Ovary (tissue), 9 donors: ENCODE measurements around the gene MARCHF2. TPM values are rescaled to one million over a fixed set of nuclear protein-coding genes. Genes with fewer than 3 reads are reported as not detected.

ENCODE experiments used
- DNase-seq, 5 donors: peaks; one replicate each; pipeline ENCODE4 v3.0.0-alpha.2; 2019 to 2020
- H3K27ac ChIP-seq, 2 donors: fragments of 200-600 bp; one replicate each; pipeline versions ENCODE4 v1.5.1 to v1.8.0; 2019 to 2022
- H3K27me3 ChIP-seq: fragments of 200-600 bp; one replicate; pipeline ENCODE4 v1.8.0; 2022
- H3K36me3 ChIP-seq: fragments of 200-600 bp; sonication (generic); one replicate; pipeline ENCODE4 v1.5.1; 2019
- H3K4me1 ChIP-seq: one replicate; pipeline ENCODE4 v1.8.1; 2013; ENCODE audit warnings: mild to moderate bottlenecking, moderate library complexity; ENCODE audit not compliant: insufficient read depth
- H3K4me3 ChIP-seq: fragments of 200-600 bp; sonication (generic); one replicate; pipeline ENCODE4 v1.5.1; 2017
- H3K9me3 ChIP-seq, 2 donors: fragments of 200-600 bp in 1 of 2; sonication (generic) in 1 of 2; one replicate each; pipeline versions ENCODE4 v1.5.1 to v1.8.1; 2013 to 2019; ENCODE audit warnings: mild to moderate bottlenecking in 1 of 2, moderate library complexity in 1 of 2
- EP300 ChIP-seq: sonication (generic); formaldehyde crosslinking; IDR thresholded peaks from one replicate; pipeline ENCODE4 v1.6.1; 2017; ENCODE audit warnings: antibody characterized with exemption
- POLR2A ChIP-seq: fragments of 450-650 bp; IDR thresholded peaks from one replicate; pipeline ENCODE4 v1.6.1; 2017; ENCODE audit warnings: antibody characterized with exemption, mild to moderate bottlenecking, moderate library complexity
- WGBS, 3 donors: extraction: QIAGEN DNeasy Blood & Tissue Kit in 1 of 3; methylation state at CpG; one replicate each; pipeline versions ENCODE4 v1.1.5 to v1.1.7; 2013 to 2017; 5-methylcytosine and 5-hydroxymethylcytosine counted together
- intact Hi-C, 4 donors: fragments of 100-400 bp; cut with DNase I; formaldehyde crosslinking; loops; one replicate each; pipeline versions ENCODE4 v1.11.0 to v1.15.1; 2022 to 2023
- polyA plus RNA-seq, 2 donors: library from polyadenylated mRNA; stranded (reverse); fragments of 200-250 nt in 1 of 2; fragments of 350-450 nt in 1 of 2; fragmentation: Illumina TruSeq in 1 of 2; extraction: RNeasy Lipid Tissue Mini Kit (QIAGEN cat#74804) in 1 of 2; gene quantifications; one replicate each; pipeline ENCODE4 v1.2.3, GENCODE V29; 2013 to 2014
- total RNA-seq, 7 donors: library from RNA; depleted of rRNA in 2 of 7; stranded (reverse); fragments of >200 nt in 2 of 7; fragmentation: NEBNext Ultra II Directional in 3 of 7; extraction: Animal tissue kit (Norgen Biotek cat#: 25700) in 3 of 7; gene quantifications; one replicate each; pipeline versions ENCODE4 v1.1.0 to v1.2.4, GENCODE V29; 2016 to 2023
- TF ChIP-seq, protein P1 (sequence below), 3 donors: fragments of 450-650 bp in 2 of 3; fragments of 200-600 bp in 1 of 3; IDR thresholded peaks; one replicate each; pipeline versions ENCODE4 v1.5.1 to v1.8.0; 2016 to 2022; ENCODE audit warnings: antibody characterized with exemption in 3 of 3, mild to moderate bottlenecking in 1 of 3
- donor health status: DM: no; HTN: no; CAD: no; lungs with moderate emphysema.
- donor health status: DM: no; HTN: no; CAD: no.
- donor health status: Bipolar disorder and iron deficiency.
- donor health status: DM: yes; HTN: yes; CAD: no.
- donor health status: DM: no; HTN: no; CAD: no.
- donor health status: DM: yes; HTN: yes; CAD: no.

The MARCHF2 gene
- total and polyA plus RNA-seq, 9 donors = 13.8 to 62.7 (median 24.7) TPM

DNA sequence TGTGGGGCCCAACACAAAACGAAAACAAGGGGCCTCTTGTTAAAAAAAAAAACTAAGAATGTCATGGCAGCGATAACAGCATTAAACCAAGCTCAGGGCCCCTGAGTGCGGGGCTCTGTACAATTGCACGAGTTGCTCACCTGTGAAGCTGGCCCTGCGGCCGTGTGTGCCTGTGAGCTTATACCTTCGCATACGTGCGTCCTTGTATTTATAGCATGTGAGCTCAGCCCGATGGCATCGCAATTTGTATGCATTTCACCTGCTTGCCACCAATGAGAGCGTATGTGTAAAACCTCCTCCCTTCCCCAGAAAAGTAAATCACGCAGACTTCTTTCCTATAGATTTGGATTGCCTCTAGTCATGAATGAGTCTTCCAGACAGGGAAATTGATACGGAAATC, 48.8 kb downstream of the MARCHF2 start:
- no peaks in the 10 kb centered on the region for H3K36me3 ChIP-seq
- H3K4me1 ChIP-seq = peaks cover 15% of the 10 kb centered on the region
- TF ChIP-seq, protein P1, sequence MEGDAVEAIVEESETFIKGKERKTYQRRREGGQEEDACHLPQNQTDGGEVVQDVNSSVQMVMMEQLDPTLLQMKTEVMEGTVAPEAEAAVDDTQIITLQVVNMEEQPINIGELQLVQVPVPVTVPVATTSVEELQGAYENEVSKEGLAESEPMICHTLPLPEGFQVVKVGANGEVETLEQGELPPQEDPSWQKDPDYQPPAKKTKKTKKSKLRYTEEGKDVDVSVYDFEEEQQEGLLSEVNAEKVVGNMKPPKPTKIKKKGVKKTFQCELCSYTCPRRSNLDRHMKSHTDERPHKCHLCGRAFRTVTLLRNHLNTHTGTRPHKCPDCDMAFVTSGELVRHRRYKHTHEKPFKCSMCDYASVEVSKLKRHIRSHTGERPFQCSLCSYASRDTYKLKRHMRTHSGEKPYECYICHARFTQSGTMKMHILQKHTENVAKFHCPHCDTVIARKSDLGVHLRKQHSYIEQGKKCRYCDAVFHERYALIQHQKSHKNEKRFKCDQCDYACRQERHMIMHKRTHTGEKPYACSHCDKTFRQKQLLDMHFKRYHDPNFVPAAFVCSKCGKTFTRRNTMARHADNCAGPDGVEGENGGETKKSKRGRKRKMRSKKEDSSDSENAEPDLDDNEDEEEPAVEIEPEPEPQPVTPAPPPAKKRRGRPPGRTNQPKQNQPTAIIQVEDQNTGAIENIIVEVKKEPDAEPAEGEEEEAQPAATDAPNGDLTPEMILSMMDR (IDR thresholded peaks at IDR 0.05) = no peak
- TF ChIP-seq POLR2A = no peak
- no peak for TF ChIP-seq EP300
- no peak overlapping the region for H3K4me3 ChIP-seq
- DNase-seq = no peak
- H3K27me3 ChIP-seq = no peaks in the 10 kb centered on the region
- H3K27ac ChIP-seq = no peak overlapping the region
- no peaks in the 10 kb centered on the region for H3K9me3 ChIP-seq
- intact Hi-C loops = no loop called here
- WGBS, 3 donors = 87 to 90% (median 90%) methylated on average over 14 of the region's 14 CpGs

DNA sequence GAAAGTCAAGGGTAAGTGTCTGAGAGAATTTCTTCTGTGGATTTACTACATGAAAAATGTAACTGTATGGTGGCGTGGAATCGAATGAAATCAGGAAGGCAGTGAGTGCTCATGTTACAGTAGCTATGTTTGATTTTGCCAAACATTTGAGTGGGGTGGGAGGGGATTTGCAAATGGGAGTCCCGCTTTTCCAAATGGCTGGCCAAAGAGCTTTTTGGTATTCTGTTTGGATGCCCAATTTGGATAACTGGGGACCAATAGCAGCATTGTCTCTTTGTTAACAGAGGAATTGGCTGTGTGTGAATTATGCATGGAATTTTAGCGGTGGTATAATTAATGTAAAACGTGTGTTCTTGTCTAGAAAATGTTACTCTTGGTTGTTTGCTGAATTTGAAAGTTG, 49.5 kb downstream of the MARCHF2 start:
- Histone ChIP-seq H3K9me3 (no peaks in the 10 kb centered on the region), H3K4me1 (peaks cover 15% of the 10 kb centered on the region), H3K36me3 (no peaks in the 10 kb centered on the region), H3K4me3 (no peak overlapping the region), H3K27ac (no peak overlapping the region), H3K27me3 (no peaks in the 10 kb centered on the region)
- DNase-seq = no peak
- 57 to 74% (median 67%) methylated on average over 5 of the region's 5 CpGs for WGBS, 3 donors
- intact Hi-C loops = no loop called here
- TF ChIP-seq, protein P1 (IDR thresholded peaks at IDR 0.05) = no peak
- TF ChIP-seq POLR2A = no peak
- no peak for TF ChIP-seq EP300

DNA sequence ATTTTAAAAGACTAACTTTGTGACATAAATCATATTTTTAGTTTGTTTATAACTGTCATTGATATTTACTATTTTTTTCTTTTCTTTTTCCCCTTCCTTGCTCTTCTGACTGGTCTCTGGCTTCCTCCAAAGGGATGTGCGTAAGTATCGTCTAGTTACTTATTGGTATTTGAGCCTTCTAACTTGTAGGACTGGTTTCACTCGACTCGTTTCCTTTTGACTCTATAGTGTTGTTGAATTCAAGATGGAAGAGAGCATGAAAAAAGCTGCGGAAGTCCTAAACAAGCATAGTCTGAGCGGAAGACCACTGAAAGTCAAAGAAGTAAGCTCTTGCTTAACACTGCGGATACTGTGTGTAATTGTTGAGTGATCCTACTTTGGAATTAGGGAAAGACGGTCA, 50.3 kb downstream of the MARCHF2 start:
- Histone ChIP-seq H3K27ac (no peak overlapping the region), H3K27me3 (no peaks in the 10 kb centered on the region), H3K4me1 (peaks cover 14% of the 10 kb centered on the region), H3K36me3 (no peaks in the 10 kb centered on the region), H3K4me3 (no peak overlapping the region), H3K9me3 (no peaks in the 10 kb centered on the region)
- intact Hi-C loops = no loop called here
- WGBS, 3 donors = 92 to 98% (median 94%) methylated on average over 8 of the region's 8 CpGs
- no peak for DNase-seq
- TF ChIP-seq, protein P1 (IDR thresholded peaks at IDR 0.05) = no peak
- no peak for TF ChIP-seq POLR2A
- TF ChIP-seq EP300 = no peak

DNA sequence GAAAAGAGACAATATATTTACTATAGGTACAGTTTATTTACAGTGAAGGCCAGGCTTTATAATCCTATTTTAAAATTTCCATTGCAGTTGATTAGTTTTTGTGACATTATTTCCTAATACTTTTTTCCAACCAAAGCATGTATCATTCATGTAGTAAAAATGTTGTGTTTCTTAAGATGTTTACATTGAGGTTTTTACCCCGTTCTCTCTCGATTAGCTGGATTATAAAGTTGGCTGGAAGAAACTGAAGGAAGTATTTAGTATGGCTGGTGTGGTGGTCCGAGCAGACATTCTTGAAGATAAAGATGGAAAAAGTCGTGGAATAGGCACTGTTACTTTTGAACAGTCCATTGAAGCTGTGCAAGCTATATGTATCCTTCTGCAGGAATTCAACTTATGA, 52.9 kb downstream of the MARCHF2 start:
- Histone ChIP-seq H3K36me3 (no peaks in the 10 kb centered on the region), H3K9me3 (no peaks in the 10 kb centered on the region), H3K4me3 (no peak overlapping the region), H3K27me3 (no peaks in the 10 kb centered on the region), H3K27ac (no peak overlapping the region), H3K4me1 (peaks cover 5% of the 10 kb centered on the region)
- TF ChIP-seq EP300 (no peak), POLR2A (no peak)
- TF ChIP-seq, protein P1 (IDR thresholded peaks at IDR 0.05) = no peak
- 85 to 87% (median 85%) methylated on average over 4 of the region's 4 CpGs for WGBS, 3 donors
- intact Hi-C loops = no loop called here
- DNase-seq = no peak

DNA sequence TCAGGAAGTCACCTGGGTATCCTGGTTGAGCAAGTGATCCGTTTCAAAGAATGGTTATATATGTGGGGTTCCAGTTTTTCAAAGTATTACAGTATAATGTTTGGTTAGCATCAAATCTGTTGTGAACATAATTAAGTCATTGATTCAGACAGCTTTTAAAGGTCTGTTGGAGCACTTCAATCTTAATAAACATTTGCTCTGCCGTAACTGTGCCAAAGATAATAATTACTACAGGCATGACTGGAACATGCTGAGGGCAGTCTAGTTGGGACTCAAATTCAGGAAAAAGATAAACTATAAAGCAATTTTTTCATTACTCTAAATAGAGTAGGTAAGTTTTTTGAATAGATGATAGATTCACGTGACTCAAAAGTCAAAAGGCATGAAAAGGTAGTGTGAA, 55.0 kb downstream of the MARCHF2 start:
- no peaks in the 10 kb centered on the region for H3K27me3 ChIP-seq
- H3K36me3 ChIP-seq = no peaks in the 10 kb centered on the region
- H3K27ac ChIP-seq = no peak overlapping the region
- TF ChIP-seq EP300 = no peak
- TF ChIP-seq, protein P1 (IDR thresholded peaks at IDR 0.05) = no peak
- TF ChIP-seq POLR2A = no peak
- 79 to 86% (median 85%) methylated on average over 3 of the region's 3 CpGs for WGBS, 3 donors
- DNase-seq = no peak
- H3K4me3 ChIP-seq = no peak overlapping the region
- intact Hi-C loops = no loop called here
- H3K9me3 ChIP-seq = no peaks in the 10 kb centered on the region
- H3K4me1 ChIP-seq = no peaks in the 10 kb centered on the region
